Cardiac muscle cell (in vitro differentiated cells and primary cell): Measurements from ENCODE around the gene GLCCI1. TPM values are rescaled to one million over a fixed set of nuclear protein-coding genes. Genes with fewer than 3 reads are reported as not detected.

Source experiments
- DNase-seq, 2 donors: peaks; one replicate each; pipeline versions ENCODE4 v3.0.0 to v3.0.0-alpha.2; 2010 to 2017; ENCODE audit warnings: low read depth in 1 of 2, low spot score in 1 of 2
- H3K27ac ChIP-seq: fragments of 200-600 bp; sonication (generic); 2 replicates; pipeline ENCODE4 v1.5.1; 2016
- H3K27me3 ChIP-seq: fragments of 200-600 bp; sonication (generic); 2 replicates; pipeline ENCODE4 v1.6.0; 2016; ENCODE audit warnings: control low read depth
- H3K36me3 ChIP-seq: fragments of 200-600 bp; sonication (generic); 2 replicates; pipeline ENCODE4 v1.5.1; 2016; ENCODE audit warnings: control low read depth
- H3K4me1 ChIP-seq: fragments of 200-600 bp; sonication (generic); 2 replicates; pipeline ENCODE4 v1.8.1; 2017; ENCODE audit warnings: low read depth, mild to moderate bottlenecking, mixed run types
- H3K4me3 ChIP-seq: fragments of 200-600 bp; sonication (generic); 2 replicates; pipeline ENCODE4 v1.5.1; 2016; ENCODE audit warnings: mild to moderate bottlenecking
- H3K9me3 ChIP-seq: fragments of 200-600 bp; sonication (generic); 2 replicates; pipeline ENCODE4 v1.5.1; 2017; ENCODE audit warnings: low read depth, mild to moderate bottlenecking, control low read depth
- CTCF ChIP-seq: IDR thresholded peaks from 2 replicates; pipeline ENCODE4 v1.5.1; 2012; ENCODE audit warnings: low read depth, mild to moderate bottlenecking, low read length
- polyA plus RNA-seq: library from polyadenylated mRNA; unstranded; fragments of >200 nt; fragmentation: Nextera tagmentation; extraction: Ambion mirVana; gene quantifications from 2 replicates; pipeline ENCODE4 v1.2.1, GENCODE V29; 2016
- total RNA-seq: library from RNA; depleted of rRNA; stranded (reverse); fragments of >200 nt; gene quantifications from 2 replicates; pipeline ENCODE4 v1.2.3, GENCODE V29; 2016

The GLCCI1 gene
- total and polyA plus RNA-seq, 2 experiments from 2014 or later: 8.6 to 16.4 TPM

DNA sequence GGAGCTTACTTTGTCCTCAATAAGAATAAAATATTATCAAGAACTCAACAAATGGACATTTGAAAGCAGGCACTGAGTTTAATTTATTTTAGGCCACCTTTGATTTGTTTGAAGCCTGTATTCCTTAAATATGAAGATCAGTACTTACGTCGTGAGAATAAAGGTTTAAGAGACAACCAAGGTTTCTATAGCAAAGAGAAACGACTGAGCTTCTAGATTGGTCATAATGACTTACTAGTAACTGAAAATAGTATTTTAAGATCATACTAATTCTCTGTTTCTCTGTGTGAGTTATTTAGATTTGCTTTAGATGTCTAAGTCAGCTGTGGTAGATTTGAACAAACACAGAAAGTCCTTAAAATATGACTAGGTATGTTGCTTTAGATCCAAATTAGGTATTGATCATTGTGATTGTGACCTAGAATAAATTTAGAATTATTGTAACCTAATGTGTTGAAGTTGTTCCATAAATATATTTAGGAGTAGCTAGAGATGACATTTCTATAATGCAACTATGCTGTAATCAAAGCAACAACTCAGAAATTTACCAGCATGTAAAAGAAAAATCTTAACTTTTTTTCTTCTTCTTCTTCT lies 2.4 kb upstream of the GLCCI1 start:
- Histone ChIP-seq H3K4me1 (peaks cover 7% of the 10 kb centered on the region), H3K27me3 (no peaks in the 10 kb centered on the region), H3K36me3 (no peaks in the 10 kb centered on the region), H3K4me3 (no peak overlapping the region), H3K27ac (no peak overlapping the region), H3K9me3 (no peaks in the 10 kb centered on the region)
- DNase-seq: no peak
- TF ChIP-seq CTCF: no peak

GRCh38 chr7:7967886-7968543 lies 581 bp upstream of the GLCCI1 start:
- H3K27ac ChIP-seq: no peak overlapping the region
- no peaks in the 10 kb centered on the region for H3K9me3 ChIP-seq

GRCh38 chr7:7969306-7970236 lies 975 bp downstream of the GLCCI1 start:
- Histone ChIP-seq H3K4me3 (peak overlapping the region; percentile 69), H3K27ac (peak overlapping the region; percentile 84), H3K27me3 (no peaks in the 10 kb centered on the region), H3K36me3 (no peaks in the 10 kb centered on the region), H3K4me1 (peaks cover 14% of the 10 kb centered on the region), H3K9me3 (no peaks in the 10 kb centered on the region)
- TF ChIP-seq CTCF: no peak
- DNase-seq: peak; percentile 40 to 67

More at GRCh38 chr7:7967886-7968543, 581 bp upstream of the GLCCI1 start:
- no peaks in the 10 kb centered on the region for H3K36me3 ChIP-seq
- H3K4me3 ChIP-seq: peak overlapping the region; percentile 69
- no peak for DNase-seq
- no peak for TF ChIP-seq CTCF
- no peaks in the 10 kb centered on the region for H3K27me3 ChIP-seq
- H3K4me1 ChIP-seq: peaks cover 14% of the 10 kb centered on the region

- H3K27ac ChIP-seq: peak overlapping the region; percentile 25
- peak in 1 of 2 donors; percentile 35 for DNase-seq
- peak overlapping the region; percentile 69 for H3K4me3 ChIP-seq
- H3K36me3 ChIP-seq: no peaks in the 10 kb centered on the region
- no peak for TF ChIP-seq CTCF
- H3K27me3 ChIP-seq: no peaks in the 10 kb centered on the region
- H3K4me1 ChIP-seq: peaks cover 14% of the 10 kb centered on the region
- no peaks in the 10 kb centered on the region for H3K9me3 ChIP-seq
Observed at GRCh38 chr7:7970237-7970530, 1.6 kb downstream of the GLCCI1 start.

DNA sequence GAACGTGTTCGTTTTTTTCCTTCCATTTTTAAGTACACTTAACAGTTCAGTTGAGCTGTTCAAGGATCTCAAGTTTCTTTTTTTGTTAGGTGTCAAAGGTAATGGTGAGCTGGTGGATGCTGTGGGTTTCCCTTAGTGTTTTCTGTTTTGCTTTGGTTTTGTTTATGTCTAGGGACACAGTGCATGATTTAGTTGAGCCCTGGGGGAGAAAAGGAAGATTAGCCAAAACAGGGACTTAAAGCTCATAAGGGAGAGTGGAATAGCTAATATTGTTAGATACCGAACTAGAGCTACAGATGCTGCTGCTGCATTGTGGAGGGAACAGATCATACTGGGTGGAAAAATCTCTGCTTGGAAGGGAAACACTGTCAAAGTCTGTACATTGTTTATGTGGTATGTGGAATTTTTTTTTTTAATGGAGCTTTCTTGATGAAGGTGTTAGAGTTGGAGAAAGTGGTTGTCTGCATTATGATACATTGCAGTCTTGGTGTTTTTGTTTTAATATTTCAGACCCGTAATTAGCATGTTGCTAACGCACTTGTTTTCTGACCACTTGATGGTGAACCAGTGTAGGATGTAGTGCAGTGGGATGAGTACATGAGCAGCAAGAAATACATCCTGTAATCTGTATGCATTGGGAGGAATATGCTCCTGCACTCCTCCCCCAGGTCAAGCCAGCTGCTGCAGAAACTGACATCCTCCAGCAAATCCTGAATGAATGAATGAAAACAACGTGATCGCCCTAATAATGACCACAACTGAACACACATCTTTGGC lies 2.1 kb downstream of the GLCCI1 start:
- peaks cover 14% of the 10 kb centered on the region for H3K4me1 ChIP-seq
- H3K9me3 ChIP-seq: no peaks in the 10 kb centered on the region
- no peaks in the 10 kb centered on the region for H3K27me3 ChIP-seq
- no peak for TF ChIP-seq CTCF
- DNase-seq: no peak
- no peaks in the 10 kb centered on the region for H3K36me3 ChIP-seq
- H3K4me3 ChIP-seq: peak overlapping the region; percentile 69
- H3K27ac ChIP-seq: no peak overlapping the region
